ENCODE results near the gene PCDHGB2. TPM values are rescaled to one million over a fixed set of nuclear protein-coding genes. Genes with fewer than 3 reads are reported as not detected.
"Not testable (repeated sequence)": the region's sequence is repeated elsewhere in the genome, so short reads cannot be mapped to it uniquely, and the experiment has no call there.

The PCDHGB2 gene
- total RNA-seq, 1 experiment from 2014 or later = 1.4 TPM

- no peaks in the 10 kb centered on the region for H3K79me2 ChIP-seq (ENCODE audit: low read length)
- H2AFZ ChIP-seq (ENCODE audit: low read length) = no peak within 1 kb of the TSS
- H4K20me1 ChIP-seq (ENCODE audit: low read length) = no peaks in the 10 kb centered on the region
- ChIA-PET POLR2A (ENCODE audit: unreplicated experiment) (no interaction called here), CTCF (no interaction called here)
- no peak for DNase-seq
- H3K4me3 ChIP-seq (ENCODE audit: low read length) = no peak within 1 kb of the TSS
- H3K9ac ChIP-seq (ENCODE audit: low read length) = no peak within 1 kb of the TSS
- no peaks in the 10 kb centered on the region for H3K27me3 ChIP-seq (ENCODE audit: low read length)
- TF ChIP-seq CTCF (conservative IDR thresholded peaks at IDR 0.05; ENCODE audit: low read depth, low read length) = no peak
- TF ChIP-seq EZH2phosphoT487 (IDR thresholded peaks at IDR 0.05; ENCODE audit: borderline replicate concordance, low read length) = no peak
- no peak for TF ChIP-seq EZH2 (IDR thresholded peaks at IDR 0.05; ENCODE audit: low read length, unreplicated experiment)
- no TSS peak for BruUV-seq (replicated peaks)
- no peak for ATAC-seq
- no peak within 1 kb of the TSS for H3K27ac ChIP-seq (ENCODE audit: low read length)
- H3K4me1 ChIP-seq (ENCODE audit: insufficient read depth, low read length) = no peaks in the 10 kb centered on the region
- H3K36me3 ChIP-seq (ENCODE audit: low read depth, low read length) = peaks cover 9% of the 10 kb centered on the region; the same call in 1 of the 2 replicates
- peaks cover 14% of the 10 kb centered on the region; the same call in 1 of the 2 replicates for H3K9me3 ChIP-seq (ENCODE audit: low read length)
- intact Hi-C loops (cut with micrococcal nuclease) = no loop called here
- H3F3A ChIP-seq (ENCODE audit: low read length, unreplicated experiment) = no peaks in the 10 kb centered on the region
- H3K9me2 ChIP-seq (replicated peaks; ENCODE audit: low read length) = no peaks in the 10 kb centered on the region
- no peak within 1 kb of the TSS for H3K4me2 ChIP-seq (ENCODE audit: low read length)
Measured at GRCh38 chr5:141402553-141403243, 42.9 kb downstream of the PCDHGB2 start, which contains the start of gene PCDHGA9. Gene PCDHGA9 (plus strand): TSS chr5:141402778. CDS start chr5:141402953, 175 bp downstream.

DNA sequence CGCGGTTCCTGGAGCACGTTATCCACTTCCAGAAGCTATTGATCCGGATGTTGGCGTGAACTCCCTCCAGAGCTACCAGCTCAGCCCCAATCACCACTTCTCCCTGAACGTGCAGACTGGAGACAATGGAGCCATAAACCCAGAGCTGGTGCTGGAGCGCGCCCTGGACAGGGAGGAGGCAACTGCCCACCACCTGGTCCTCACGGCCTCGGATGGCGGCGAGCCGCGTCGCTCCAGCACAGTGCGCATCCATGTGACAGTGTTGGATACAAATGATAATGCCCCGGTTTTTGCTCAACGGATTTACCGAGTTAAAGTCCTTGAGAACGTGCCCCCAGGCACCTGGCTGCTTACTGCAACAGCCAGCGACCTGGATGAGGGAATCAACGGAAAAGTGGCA, 43.6 kb downstream of the PCDHGB2 start:
- intact Hi-C loops (cut with micrococcal nuclease) = no loop called here
- CTCF ChIA-PET = no interaction called here
- no peak overlapping the region for H2AFZ ChIP-seq (ENCODE audit: low read length)

GRCh38 chr5:141407790-141408505, 48.2 kb downstream of the PCDHGB2 start, which contains the start of gene PCDHGB6:
Gene PCDHGB6 (plus strand): TSS chr5:141408021. CDS start chr5:141408203, 182 bp downstream.
- H2AFZ ChIP-seq (ENCODE audit: low read length); H3K4me1 ChIP-seq (ENCODE audit: insufficient read depth, low read length); BruUV-seq (replicated peaks); ATAC-seq; CTCF ChIA-PET; H3K27me3 ChIP-seq (ENCODE audit: low read length); DNase-seq; intact Hi-C loops (cut with micrococcal nuclease); H3K9me2 ChIP-seq (replicated peaks; ENCODE audit: low read length); H4K20me1 ChIP-seq (ENCODE audit: low read length); H3K27ac ChIP-seq (ENCODE audit: low read length); H3K4me3 ChIP-seq (ENCODE audit: low read length); H3K4me2 ChIP-seq (ENCODE audit: low read length); POLR2A ChIA-PET (ENCODE audit: unreplicated experiment); H3K9ac ChIP-seq (ENCODE audit: low read length); H3F3A ChIP-seq (ENCODE audit: low read length, unreplicated experiment); H3K79me2 ChIP-seq (ENCODE audit: low read length); H3K36me3 ChIP-seq (ENCODE audit: low read depth, low read length): not testable (repeated sequence)
- 0 out of 2 replicates have a peak, but pooled peaks cover 11% of the 10 kb centered on the region for H3K9me3 ChIP-seq (ENCODE audit: low read length)

More for the DNA sequence above, 43.6 kb downstream of the PCDHGB2 start:
- no peak overlapping the region for H3K4me2 ChIP-seq (ENCODE audit: low read length)
- no peaks in the 10 kb centered on the region for H3K4me1 ChIP-seq (ENCODE audit: insufficient read depth, low read length)
- peaks cover 14% of the 10 kb centered on the region; the same call in 1 of the 2 replicates for H3K9me3 ChIP-seq (ENCODE audit: low read length)
- no peak overlapping the region for H3K9ac ChIP-seq (ENCODE audit: low read length)
- H4K20me1 ChIP-seq (ENCODE audit: low read length) = no peaks in the 10 kb centered on the region
- ATAC-seq = no peak
- POLR2A ChIA-PET (ENCODE audit: unreplicated experiment) = no interaction called here
- no peak overlapping the region for H3K27ac ChIP-seq (ENCODE audit: low read length)
- BruUV-seq (replicated peaks) = no TSS peak
- DNase-seq = no peak
- no peaks in the 10 kb centered on the region for H3K27me3 ChIP-seq (ENCODE audit: low read length)
- TF ChIP-seq EZH2 (IDR thresholded peaks at IDR 0.05; ENCODE audit: low read length, unreplicated experiment) (no peak), CTCF (conservative IDR thresholded peaks at IDR 0.05; ENCODE audit: low read depth, low read length) (no peak), EZH2phosphoT487 (IDR thresholded peaks at IDR 0.05; ENCODE audit: borderline replicate concordance, low read length) (no peak)
- H3K4me3 ChIP-seq (ENCODE audit: low read length) = no peak overlapping the region
- peaks cover 9% of the 10 kb centered on the region; the same call in 1 of the 2 replicates for H3K36me3 ChIP-seq (ENCODE audit: low read depth, low read length)
- H3F3A ChIP-seq (ENCODE audit: low read length, unreplicated experiment) = no peaks in the 10 kb centered on the region
- no peaks in the 10 kb centered on the region for H3K9me2 ChIP-seq (replicated peaks; ENCODE audit: low read length)
- no peaks in the 10 kb centered on the region for H3K79me2 ChIP-seq (ENCODE audit: low read length)
